ENCODE measurements around the gene RABEP2. TPM values are rescaled to one million over a fixed set of nuclear protein-coding genes. Genes with fewer than 3 reads are reported as not detected.

RABEP2 gene
- total and polyA plus RNA-seq, 9 of the 15 experiments (the other 6 are each of a cell fraction or from before 2014, with no cell fraction given): 0.15 to 13.4 (median 3.5) TPM

GRCh38 chr16:28925386-28926228 is 569 bp upstream of the RABEP2 start (continued):
- TF ChIP-seq CLOCK (CRISPR knock-in tag; IDR thresholded peaks at IDR 0.05; ENCODE audit: borderline replicate concordance): 0 out of 2 replicates have a peak, but pooled peaks have one; percentile 17
- TF ChIP-seq CTCFL (IDR thresholded peaks at IDR 0.05; ENCODE audit: borderline replicate concordance, insufficient read depth, low read depth, low read length, poor library complexity, severe bottlenecking): no peak
- TF ChIP-seq DDX20 (tag; IDR thresholded peaks at IDR 0.05; ENCODE audit: low read depth): no peak
- no peak for TF ChIP-seq RBM14 (IDR thresholded peaks at IDR 0.05; ENCODE audit: borderline replicate concordance, insufficient read depth, low read depth, low read length)
- TF ChIP-seq ADNP (tag; IDR thresholded peaks at IDR 0.05): no peak
- no peak for TF ChIP-seq MCM5 (IDR thresholded peaks at IDR 0.05; ENCODE audit: low read depth)
- no peak for TF ChIP-seq SMAD3 (CRISPR knock-in tag; conservative IDR thresholded peaks at IDR 0.05)
- 0 out of 2 replicates have a peak, but pooled peaks have one; percentile 38 for TF ChIP-seq ZNF224 (CRISPR knock-in tag; IDR thresholded peaks at IDR 0.05)
- TF ChIP-seq ZNF717 (CRISPR knock-in tag; IDR thresholded peaks at IDR 0.05): no peak
- no peak for TF ChIP-seq FOS (IDR thresholded peaks at IDR 0.05; ENCODE audit: extremely low read depth, insufficient read length)
- TF ChIP-seq POLR2G (IDR thresholded peaks at IDR 0.05; ENCODE audit: low read depth, low read length): peak; percentile 93
- no peak for TF ChIP-seq ZNF592 (IDR thresholded peaks at IDR 0.05)
- TF ChIP-seq DACH1 (IDR thresholded peaks at IDR 0.05; ENCODE audit: partially characterized antibody): peak; percentile 59
- TF ChIP-seq NR4A1 (CRISPR knock-in tag; IDR thresholded peaks at IDR 0.05): peak; percentile 31; the same call in 1 of the 2 replicates
- TF ChIP-seq NR4A1 (tag; IDR thresholded peaks at IDR 0.05): no peak
- no peak for TF ChIP-seq DLX4 (CRISPR knock-in tag; IDR thresholded peaks at IDR 0.05)
- peak; percentile 90 for TF ChIP-seq HLTF (IDR thresholded peaks at IDR 0.05)
- TF ChIP-seq NFXL1 (CRISPR knock-in tag; IDR thresholded peaks at IDR 0.05): 0 out of 2 replicates have a peak, but pooled peaks have one; percentile 32
